A673 (cell line): ENCODE data around the gene ERGIC3. TPM values are rescaled to one million over a fixed set of nuclear protein-coding genes. Genes with fewer than 3 reads are reported as not detected.

Experiments
- BruUV-seq: library from RNA; stranded (reverse); fragments of 400-500 nt; replicated peaks from 2 replicates; lab custom pipeline; 2021; lab: Mats Ljungman, UMichigan
- CTCF ChIA-PET: fragments of 300-600 bp; sonication (Branson Sonifier 250); formaldehyde crosslinking; loops from one replicate; lab custom pipeline; 2022; ENCODE audit warnings: antibody characterized with exemption; lab: Charles Lee
- POLR2A ChIA-PET: fragments of 300-600 bp; sonication (Branson Sonifier 250); formaldehyde crosslinking; loops from one replicate; lab custom pipeline; 2022; ENCODE audit warnings: antibody characterized with exemption; ENCODE audit not compliant: low non-redundant PET; lab: Charles Lee
- DNase-seq: peaks from one replicate; pipeline ENCODE4 v3.0.0-alpha.2; 2015; ENCODE audit warnings: low spot score
- H3K27ac ChIP-seq: fragments of 200-600 bp; sonication (generic); 2 replicates; pipeline ENCODE4 v1.5.1; 2016; ENCODE audit warnings: mixed run types, low read depth, mild to moderate bottlenecking, mixed read lengths, antibody characterized with exemption, low read length; ENCODE audit not compliant: poor library complexity, severe bottlenecking
- H3K27me3 ChIP-seq: fragments of 200-600 bp; sonication (generic); replicated peaks from 2 replicates; pipeline ENCODE4 v1.6.1; 2017; ENCODE audit warnings: mixed run types, low read depth, mild to moderate bottlenecking, mixed read lengths, antibody characterized with exemption, low read length; ENCODE audit not compliant: insufficient read depth, poor library complexity
- H3K36me3 ChIP-seq: fragments of 200-600 bp; sonication (generic); 2 replicates; pipeline ENCODE4 v1.6.1; 2016; ENCODE audit warnings: mixed run types, mild to moderate bottlenecking, mixed read lengths, antibody characterized with exemption, low read length; ENCODE audit not compliant: insufficient read depth, poor library complexity, severe bottlenecking
- H3K4me1 ChIP-seq: fragments of 200-600 bp; sonication (generic); 2 replicates; pipeline ENCODE4 v1.6.1; 2017; ENCODE audit warnings: mixed run types, mild to moderate bottlenecking, mixed read lengths, antibody characterized with exemption, low read length; ENCODE audit not compliant: insufficient read depth, poor library complexity, severe bottlenecking
- H3K4me3 ChIP-seq: fragments of 200-600 bp; sonication (generic); 2 replicates; pipeline ENCODE4 v1.5.1; 2016; ENCODE audit warnings: low read depth, mixed run types, mild to moderate bottlenecking, mixed read lengths, low read length; ENCODE audit not compliant: poor library complexity, severe bottlenecking
- H3K9me3 ChIP-seq: fragments of 200-600 bp; sonication (generic); 2 replicates; pipeline ENCODE4 v1.6.1; 2016; ENCODE audit warnings: mixed run types, low read depth, mild to moderate bottlenecking, mixed read lengths, antibody characterized with exemption, low read length; ENCODE audit not compliant: poor library complexity, severe bottlenecking
- CTCF ChIP-seq: fragments of 300-800, 200-600 bp; sonication (generic); conservative IDR thresholded peaks from 2 replicates; pipeline ENCODE4 v1.5.1; 2017; ENCODE audit warnings: low read depth, mild to moderate bottlenecking, antibody characterized with exemption, low read length, moderate library complexity, mixed read lengths
- EZH2 ChIP-seq: fragments of 200-600 bp; sonication (generic); IDR thresholded peaks from 2 replicates; pipeline ENCODE4 v1.6.1; 2017; ENCODE audit warnings: borderline replicate concordance, low read depth, mild to moderate bottlenecking, mixed read lengths, antibody characterized with exemption, low read length; ENCODE audit not compliant: poor library complexity, severe bottlenecking
- intact Hi-C: fragments of 100-400 bp; cut with micrococcal nuclease; formaldehyde crosslinking; loops from one replicate; pipeline ENCODE4 v1.10.0; 2022; ENCODE audit not compliant: unreplicated experiment
- total RNA-seq: library from RNA; stranded (reverse); gene quantifications from 2 replicates; pipeline ENCODE4 v1.2.3, GENCODE V29; 2021

Gene ERGIC3
- total RNA-seq, 1 experiment from 2014 or later = 256 TPM

DNA sequence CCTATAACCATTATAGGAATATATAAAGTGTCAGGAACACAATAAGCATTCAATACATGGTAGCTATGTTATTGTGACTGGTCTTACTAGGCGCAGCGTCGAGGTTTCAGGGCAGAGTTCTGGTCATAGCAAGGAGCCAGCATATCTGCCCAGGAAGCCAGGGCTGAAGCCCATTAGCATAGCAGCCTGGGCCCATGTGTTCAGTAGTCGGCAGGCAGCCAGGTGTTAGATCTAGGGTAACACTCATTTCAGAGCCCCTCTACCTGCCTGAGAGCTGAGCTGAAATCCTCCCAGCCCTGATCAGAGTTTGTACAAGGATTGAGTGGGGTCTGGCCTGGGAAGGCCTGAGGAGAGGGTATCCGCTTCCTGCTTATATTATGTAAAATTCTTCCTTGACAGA, 44.6 kb upstream of the ERGIC3 start:
- no peak for DNase-seq
- no peak overlapping the region for H3K27ac ChIP-seq
- POLR2A ChIA-PET = no interaction called here
- H3K36me3 ChIP-seq = peaks cover 75% of the 10 kb centered on the region
- H3K27me3 ChIP-seq = no peaks in the 10 kb centered on the region
- H3K4me1 ChIP-seq = no peaks in the 10 kb centered on the region
- intact Hi-C loops = no loop called here
- CTCF ChIA-PET = no interaction called here
- TF ChIP-seq EZH2 (no peak), CTCF (no peak)
- H3K4me3 ChIP-seq = no peak overlapping the region
- no peaks in the 10 kb centered on the region for H3K9me3 ChIP-seq
- BruUV-seq = no TSS peak

- Histone ChIP-seq H3K4me1 (no peaks in the 10 kb centered on the region), H3K27me3 (no peaks in the 10 kb centered on the region), H3K36me3 (peaks cover 77% of the 10 kb centered on the region), H3K9me3 (no peaks in the 10 kb centered on the region), H3K27ac (no peak overlapping the region), H3K4me3 (no peak overlapping the region)
- no TSS peak for BruUV-seq
- intact Hi-C loops = no loop called here
- TF ChIP-seq EZH2 (no peak), CTCF (no peak)
- DNase-seq = no peak
- ChIA-PET POLR2A (no interaction called here), CTCF (interaction anchor here (0.6 kb wide), 1 partner anchor 1504 kb away, joined by 3 read pairs; no protein-coding TSS in a partner anchor)
These were observed 44.1 kb upstream of the ERGIC3 start for GRCh38 chr20:35497780-35498189.

DNA sequence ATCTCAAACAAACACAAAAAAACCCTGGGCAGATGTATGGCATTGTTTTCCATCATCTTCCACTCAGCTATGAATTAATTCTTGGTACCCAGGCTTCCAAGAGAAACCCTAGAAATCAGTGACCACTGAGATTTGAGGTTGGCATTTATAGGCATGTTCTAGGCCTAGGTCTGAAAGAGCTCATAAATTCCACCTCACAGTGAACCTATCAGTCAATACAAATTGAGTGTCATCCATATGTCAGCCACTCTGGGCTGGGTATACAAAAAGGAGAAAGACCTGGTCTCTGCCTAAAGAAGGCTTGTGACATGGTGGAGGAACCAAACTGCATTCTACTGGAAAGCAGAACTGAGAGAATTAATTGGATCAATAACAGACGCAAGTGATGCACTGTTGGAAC, 42.6 kb upstream of the ERGIC3 start:
- H3K9me3 ChIP-seq = no peaks in the 10 kb centered on the region
- H3K27me3 ChIP-seq = no peaks in the 10 kb centered on the region
- BruUV-seq = no TSS peak
- intact Hi-C loops = no loop called here
- ChIA-PET CTCF (no interaction called here), POLR2A (no interaction called here)
- H3K4me1 ChIP-seq = no peaks in the 10 kb centered on the region
- no peak for DNase-seq
- H3K27ac ChIP-seq = no peak overlapping the region
- peaks cover 73% of the 10 kb centered on the region for H3K36me3 ChIP-seq
- H3K4me3 ChIP-seq = no peak overlapping the region
- TF ChIP-seq CTCF (no peak), EZH2 (no peak)
